ENCODE results near the gene VCAN.

VCAN gene

DNA sequence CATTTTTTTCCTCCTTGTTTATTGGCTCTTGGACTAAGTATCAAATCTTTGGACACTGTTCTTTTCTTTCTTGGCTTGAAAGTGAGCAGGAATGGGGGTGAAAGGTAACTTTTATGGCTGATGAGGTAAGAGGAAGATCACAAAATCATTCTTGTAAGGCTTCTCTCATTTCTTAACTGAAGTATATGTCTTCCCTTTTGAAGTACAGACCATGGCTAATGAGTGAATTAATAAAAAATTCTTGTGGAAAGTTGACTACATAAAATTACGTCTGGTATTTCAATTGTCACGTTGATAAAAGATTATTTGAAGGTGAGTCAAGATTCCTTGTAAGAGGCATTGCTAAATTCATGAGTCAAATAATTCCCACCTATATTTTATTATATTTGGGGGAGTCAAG is 25.1 kb downstream of the VCAN start:
- Histone ChIP-seq H3K9me3 (ENCODE audit: control insufficient read depth, insufficient read depth, low read length) (no peaks in the 10 kb centered on the region), H3K4me2 (ENCODE audit: low read length) (no peak overlapping the region), H3F3A (ENCODE audit: control insufficient read depth, insufficient read depth) (no peaks in the 10 kb centered on the region), H3K27ac (ENCODE audit: low read depth, low read length) (no peak overlapping the region), H4K20me1 (ENCODE audit: control insufficient read depth, insufficient read depth, low read depth, low read length) (no peaks in the 10 kb centered on the region), H3K36me3 (ENCODE audit: control insufficient read depth, low read length) (no peaks in the 10 kb centered on the region), H3K4me1 (ENCODE audit: control insufficient read depth, low read length) (no peaks in the 10 kb centered on the region), H3K79me2 (ENCODE audit: control insufficient read depth, low read length) (no peaks in the 10 kb centered on the region), H3K27me3 (ENCODE audit: control insufficient read depth, low read length) (no peaks in the 10 kb centered on the region), H3K9me2 (replicated peaks; ENCODE audit: control insufficient read depth, low read length) (no peaks in the 10 kb centered on the region), H3K4me3 (ENCODE audit: low read length) (no peak overlapping the region)
- TF ChIP-seq EZH2phosphoT487 (IDR thresholded peaks at IDR 0.05; ENCODE audit: borderline replicate concordance, low read length), result no peak
- TF ChIP-seq, protein P1, sequence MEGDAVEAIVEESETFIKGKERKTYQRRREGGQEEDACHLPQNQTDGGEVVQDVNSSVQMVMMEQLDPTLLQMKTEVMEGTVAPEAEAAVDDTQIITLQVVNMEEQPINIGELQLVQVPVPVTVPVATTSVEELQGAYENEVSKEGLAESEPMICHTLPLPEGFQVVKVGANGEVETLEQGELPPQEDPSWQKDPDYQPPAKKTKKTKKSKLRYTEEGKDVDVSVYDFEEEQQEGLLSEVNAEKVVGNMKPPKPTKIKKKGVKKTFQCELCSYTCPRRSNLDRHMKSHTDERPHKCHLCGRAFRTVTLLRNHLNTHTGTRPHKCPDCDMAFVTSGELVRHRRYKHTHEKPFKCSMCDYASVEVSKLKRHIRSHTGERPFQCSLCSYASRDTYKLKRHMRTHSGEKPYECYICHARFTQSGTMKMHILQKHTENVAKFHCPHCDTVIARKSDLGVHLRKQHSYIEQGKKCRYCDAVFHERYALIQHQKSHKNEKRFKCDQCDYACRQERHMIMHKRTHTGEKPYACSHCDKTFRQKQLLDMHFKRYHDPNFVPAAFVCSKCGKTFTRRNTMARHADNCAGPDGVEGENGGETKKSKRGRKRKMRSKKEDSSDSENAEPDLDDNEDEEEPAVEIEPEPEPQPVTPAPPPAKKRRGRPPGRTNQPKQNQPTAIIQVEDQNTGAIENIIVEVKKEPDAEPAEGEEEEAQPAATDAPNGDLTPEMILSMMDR (IDR thresholded peaks at IDR 0.05; ENCODE audit: low read depth, low read length, poor library complexity, severe bottlenecking), result no peak

DNA sequence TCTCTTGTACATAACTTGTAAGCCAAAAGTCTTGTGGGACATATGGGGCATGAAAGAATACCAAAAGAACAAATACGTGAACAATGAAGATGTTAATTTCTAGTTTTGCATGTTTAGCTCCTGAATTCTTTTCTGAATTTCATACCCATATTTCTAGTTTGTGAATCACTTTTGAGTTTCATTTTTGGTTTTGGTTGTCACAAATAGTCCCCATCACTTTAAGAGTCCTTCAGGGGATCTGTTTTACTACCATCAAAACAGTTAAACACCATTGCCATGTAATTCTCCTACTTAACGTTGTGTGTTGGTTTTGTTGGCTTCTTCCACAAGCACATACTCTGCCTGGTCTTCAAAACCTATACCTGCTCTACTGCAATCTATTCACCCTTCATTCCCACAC is 27.0 kb downstream of the VCAN start:
- Histone ChIP-seq H3K27ac (ENCODE audit: low read depth, low read length) (no peak overlapping the region), H4K20me1 (ENCODE audit: control insufficient read depth, insufficient read depth, low read depth, low read length) (no peaks in the 10 kb centered on the region), H3K9me2 (replicated peaks; ENCODE audit: control insufficient read depth, low read length) (no peaks in the 10 kb centered on the region), H3K27me3 (ENCODE audit: control insufficient read depth, low read length) (no peaks in the 10 kb centered on the region), H3K36me3 (ENCODE audit: control insufficient read depth, low read length) (no peaks in the 10 kb centered on the region), H3K4me1 (ENCODE audit: control insufficient read depth, low read length) (no peaks in the 10 kb centered on the region), H3K4me2 (ENCODE audit: low read length) (no peak overlapping the region), H3F3A (ENCODE audit: control insufficient read depth, insufficient read depth) (no peaks in the 10 kb centered on the region), H3K9me3 (ENCODE audit: control insufficient read depth, insufficient read depth, low read length) (no peaks in the 10 kb centered on the region), H3K4me3 (ENCODE audit: low read length) (no peak overlapping the region), H3K79me2 (ENCODE audit: control insufficient read depth, low read length) (no peaks in the 10 kb centered on the region)
- TF ChIP-seq, protein P1 (IDR thresholded peaks at IDR 0.05; ENCODE audit: low read depth, low read length, poor library complexity, severe bottlenecking), result no peak
- no peak for TF ChIP-seq EZH2phosphoT487 (IDR thresholded peaks at IDR 0.05; ENCODE audit: borderline replicate concordance, low read length)

DNA sequence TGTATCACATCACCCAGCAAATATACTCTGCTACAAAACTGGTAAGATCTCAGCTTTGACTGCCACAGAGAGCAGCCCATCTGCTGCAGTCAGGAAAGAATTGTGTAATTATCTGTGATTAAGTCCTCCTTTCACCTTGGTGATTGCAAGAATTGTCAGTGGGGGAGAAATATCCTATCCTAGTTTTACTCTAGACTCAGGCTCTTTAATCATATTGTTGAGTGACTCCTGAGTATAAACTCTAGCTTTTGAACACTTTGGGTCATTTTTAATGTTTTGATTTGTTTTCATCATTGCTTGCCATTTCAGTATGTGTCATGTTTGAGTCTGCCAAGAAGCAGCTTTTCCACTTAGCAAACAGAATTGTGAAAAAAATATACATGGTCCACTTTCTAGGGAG is 32.1 kb downstream of the VCAN start:
- Histone ChIP-seq H3K79me2 (ENCODE audit: control insufficient read depth, low read length) (no peaks in the 10 kb centered on the region), H3K4me2 (ENCODE audit: low read length) (no peak overlapping the region), H3K36me3 (ENCODE audit: control insufficient read depth, low read length) (no peaks in the 10 kb centered on the region), H4K20me1 (ENCODE audit: control insufficient read depth, insufficient read depth, low read depth, low read length) (no peaks in the 10 kb centered on the region), H3K4me3 (ENCODE audit: low read length) (no peak overlapping the region), H3K27ac (ENCODE audit: low read depth, low read length) (no peak overlapping the region), H3K9me3 (ENCODE audit: control insufficient read depth, insufficient read depth, low read length) (no peaks in the 10 kb centered on the region), H3K27me3 (ENCODE audit: control insufficient read depth, low read length) (no peaks in the 10 kb centered on the region), H3F3A (ENCODE audit: control insufficient read depth, insufficient read depth) (no peaks in the 10 kb centered on the region), H3K9me2 (replicated peaks; ENCODE audit: control insufficient read depth, low read length) (no peaks in the 10 kb centered on the region), H3K4me1 (ENCODE audit: control insufficient read depth, low read length) (no peaks in the 10 kb centered on the region)
- TF ChIP-seq EZH2phosphoT487 (IDR thresholded peaks at IDR 0.05; ENCODE audit: borderline replicate concordance, low read length), result no peak
- TF ChIP-seq, protein P1 (IDR thresholded peaks at IDR 0.05; ENCODE audit: low read depth, low read length, poor library complexity, severe bottlenecking), result no peak

DNA sequence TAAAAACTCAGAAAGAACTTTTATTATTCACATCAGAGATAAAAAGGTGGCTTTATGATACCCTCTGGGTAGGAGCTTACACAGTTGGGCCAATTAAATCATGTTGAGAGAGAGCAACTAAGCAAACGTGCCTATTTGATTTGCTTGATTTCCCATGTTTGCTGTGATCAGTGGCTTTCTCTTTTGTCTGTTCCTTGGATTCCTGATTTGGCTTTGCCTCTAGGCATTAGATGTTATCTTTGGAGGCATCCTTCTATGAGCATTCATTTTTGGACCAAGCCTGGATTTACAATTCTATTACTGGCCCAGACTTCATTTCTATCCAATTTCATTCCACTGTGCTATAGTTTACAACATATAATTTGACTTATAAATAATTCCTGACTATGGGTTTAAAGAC is 35.9 kb downstream of the VCAN start:
- Histone ChIP-seq H3K36me3 (ENCODE audit: control insufficient read depth, low read length) (no peaks in the 10 kb centered on the region), H3K4me3 (ENCODE audit: low read length) (no peak overlapping the region), H3K27me3 (ENCODE audit: control insufficient read depth, low read length) (no peaks in the 10 kb centered on the region), H3K9me2 (replicated peaks; ENCODE audit: control insufficient read depth, low read length) (no peaks in the 10 kb centered on the region), H3K9me3 (ENCODE audit: control insufficient read depth, insufficient read depth, low read length) (no peaks in the 10 kb centered on the region), H4K20me1 (ENCODE audit: control insufficient read depth, insufficient read depth, low read depth, low read length) (no peaks in the 10 kb centered on the region), H3K4me2 (ENCODE audit: low read length) (no peak overlapping the region), H3F3A (ENCODE audit: control insufficient read depth, insufficient read depth) (no peaks in the 10 kb centered on the region), H3K79me2 (ENCODE audit: control insufficient read depth, low read length) (no peaks in the 10 kb centered on the region), H3K27ac (ENCODE audit: low read depth, low read length) (no peak overlapping the region), H3K4me1 (ENCODE audit: control insufficient read depth, low read length) (no peaks in the 10 kb centered on the region)
- TF ChIP-seq EZH2phosphoT487 (IDR thresholded peaks at IDR 0.05; ENCODE audit: borderline replicate concordance, low read length), result no peak
- TF ChIP-seq, protein P1 (IDR thresholded peaks at IDR 0.05; ENCODE audit: low read depth, low read length, poor library complexity, severe bottlenecking), result no peak
